Epithelial cell of esophagus (primary cell): ENCODE data around the gene LETM1.

Experiments
- DNase-seq: peaks from one replicate; pipeline ENCODE4 v3.0.0; 2010; ENCODE audit warnings: low read depth
- H3K4me3 ChIP-seq: 2 replicates; pipeline ENCODE4 v1.5.1; 2011; ENCODE audit warnings: mild to moderate bottlenecking, low read length, control low read depth
- TF ChIP-seq, protein P1 (sequence below): IDR thresholded peaks from 2 replicates; pipeline ENCODE4 v1.5.1; 2011; ENCODE audit warnings: low read depth, mild to moderate bottlenecking, low read length, control low read depth, inconsistent platforms; ENCODE audit not compliant: insufficient read depth; ENCODE audit errors: missing control alignments

The LETM1 gene

DNA sequence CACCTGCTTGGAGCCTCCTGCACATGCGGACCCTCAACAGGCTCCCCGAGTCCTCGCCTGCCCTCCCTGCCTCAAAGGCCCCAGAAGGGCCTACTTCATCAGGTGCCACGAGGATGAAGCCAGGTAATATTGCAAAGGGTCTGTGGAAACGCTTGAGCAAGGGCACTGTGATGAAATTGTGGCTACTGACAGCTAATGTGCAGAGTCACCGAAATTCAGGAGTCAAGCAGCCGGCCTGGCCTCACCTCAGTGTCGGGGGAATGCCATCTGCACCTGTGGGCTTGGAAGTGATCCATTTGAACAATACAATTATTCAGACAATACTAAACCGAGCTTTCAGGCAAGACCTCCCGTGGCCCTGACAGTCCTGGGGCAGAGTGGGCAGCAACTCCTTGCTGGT lies 66.0 kb downstream of the LETM1 start:
- TF ChIP-seq, protein P1, sequence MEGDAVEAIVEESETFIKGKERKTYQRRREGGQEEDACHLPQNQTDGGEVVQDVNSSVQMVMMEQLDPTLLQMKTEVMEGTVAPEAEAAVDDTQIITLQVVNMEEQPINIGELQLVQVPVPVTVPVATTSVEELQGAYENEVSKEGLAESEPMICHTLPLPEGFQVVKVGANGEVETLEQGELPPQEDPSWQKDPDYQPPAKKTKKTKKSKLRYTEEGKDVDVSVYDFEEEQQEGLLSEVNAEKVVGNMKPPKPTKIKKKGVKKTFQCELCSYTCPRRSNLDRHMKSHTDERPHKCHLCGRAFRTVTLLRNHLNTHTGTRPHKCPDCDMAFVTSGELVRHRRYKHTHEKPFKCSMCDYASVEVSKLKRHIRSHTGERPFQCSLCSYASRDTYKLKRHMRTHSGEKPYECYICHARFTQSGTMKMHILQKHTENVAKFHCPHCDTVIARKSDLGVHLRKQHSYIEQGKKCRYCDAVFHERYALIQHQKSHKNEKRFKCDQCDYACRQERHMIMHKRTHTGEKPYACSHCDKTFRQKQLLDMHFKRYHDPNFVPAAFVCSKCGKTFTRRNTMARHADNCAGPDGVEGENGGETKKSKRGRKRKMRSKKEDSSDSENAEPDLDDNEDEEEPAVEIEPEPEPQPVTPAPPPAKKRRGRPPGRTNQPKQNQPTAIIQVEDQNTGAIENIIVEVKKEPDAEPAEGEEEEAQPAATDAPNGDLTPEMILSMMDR: no peak
- peak; percentile 84 for DNase-seq
- no peak overlapping the region for H3K4me3 ChIP-seq

DNA sequence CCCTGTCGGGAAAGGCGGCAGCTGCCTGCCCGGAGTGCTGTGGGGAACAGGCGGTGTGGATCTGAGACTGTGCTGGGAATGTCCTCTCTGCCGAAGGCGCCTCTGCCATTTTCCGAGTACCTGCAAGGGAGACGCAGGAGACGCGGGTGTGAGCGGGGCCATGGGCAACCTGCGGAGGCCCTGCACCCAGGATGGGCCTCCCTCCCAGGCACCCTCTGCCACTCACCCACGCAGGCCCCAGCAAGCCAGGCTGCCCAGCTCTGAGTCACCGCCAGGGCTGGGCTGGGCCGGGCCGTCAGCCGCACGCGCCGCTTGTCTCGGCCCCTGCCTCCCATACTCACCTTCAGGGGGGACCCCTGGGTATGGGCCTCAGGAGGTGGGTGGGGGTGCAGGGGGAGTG lies 66.4 kb downstream of the LETM1 start:
- H3K4me3 ChIP-seq: no peak overlapping the region
- DNase-seq: peak; percentile 86
- TF ChIP-seq, protein P1: no peak

DNA sequence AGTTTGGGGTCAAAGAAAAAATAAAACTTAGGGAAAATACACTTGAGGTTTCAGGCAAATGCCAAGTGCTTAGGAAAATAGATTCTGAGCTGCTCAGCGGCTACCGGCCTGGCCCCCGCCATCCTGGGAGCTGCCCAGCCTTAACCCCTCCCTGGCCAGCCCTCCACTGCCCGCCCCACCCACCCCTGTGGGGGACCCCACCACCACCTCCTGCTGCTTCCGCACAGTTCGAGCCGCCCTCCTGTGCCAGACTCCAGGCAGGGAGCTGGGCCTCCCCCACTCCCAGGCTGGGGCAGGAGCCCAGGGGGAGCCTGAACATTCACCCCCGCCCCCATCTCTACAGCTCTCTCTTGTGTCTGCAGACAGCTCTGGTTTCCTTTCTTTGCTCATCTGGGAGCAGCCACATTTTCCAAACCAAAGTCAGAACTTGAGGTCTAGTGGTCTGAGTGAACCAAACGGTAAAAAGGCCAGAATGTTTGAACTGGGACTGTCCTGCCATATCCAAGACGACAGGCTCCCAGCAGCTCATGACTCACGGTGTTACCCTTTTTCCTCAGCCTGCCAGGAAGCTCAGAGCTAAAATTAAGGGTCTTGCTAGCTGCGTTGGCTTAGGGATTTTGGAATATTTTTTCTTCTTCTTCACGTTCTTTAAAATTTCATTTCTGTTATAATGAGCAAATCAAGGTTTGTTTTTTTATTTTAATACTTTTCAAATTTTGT lies 67.5 kb downstream of the LETM1 start:
- TF ChIP-seq, protein P1: no peak
- DNase-seq: no peak
- no peak overlapping the region for H3K4me3 ChIP-seq

DNA sequence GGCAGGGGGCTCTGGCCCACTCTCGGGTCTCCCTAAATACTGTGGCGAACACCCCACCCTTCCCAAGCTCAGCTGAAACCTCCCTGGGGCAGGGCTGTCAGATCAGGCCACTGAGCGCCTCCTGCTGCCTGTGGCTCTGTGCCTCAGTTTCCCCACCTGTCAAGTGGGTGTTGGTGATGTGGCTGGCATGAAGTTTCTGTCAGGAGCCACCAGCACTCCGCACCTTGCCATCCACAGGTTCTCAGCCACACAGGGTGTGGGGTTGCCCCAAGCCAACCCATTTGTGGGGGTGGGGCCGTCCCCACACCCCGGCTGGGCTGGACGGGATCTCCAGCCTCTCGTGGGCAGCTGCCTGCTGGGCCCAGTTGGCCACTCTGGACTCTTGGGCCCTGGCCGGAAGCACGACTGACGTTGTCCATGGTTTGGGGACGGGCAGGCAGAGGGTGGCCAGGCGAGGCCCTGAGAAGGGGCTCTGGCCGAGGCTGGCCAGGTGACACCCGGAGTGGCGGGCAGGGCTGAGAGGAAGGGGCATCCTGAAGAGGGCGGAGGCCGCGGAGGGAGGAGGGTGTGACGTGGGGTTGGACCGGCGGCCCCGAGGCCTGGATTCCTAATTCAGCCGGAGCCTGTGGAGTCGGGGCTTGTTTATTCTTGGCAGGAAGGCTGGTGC lies 68.4 kb downstream of the LETM1 start:
- no peak overlapping the region for H3K4me3 ChIP-seq
- no peak for DNase-seq
- TF ChIP-seq, protein P1: no peak

DNA sequence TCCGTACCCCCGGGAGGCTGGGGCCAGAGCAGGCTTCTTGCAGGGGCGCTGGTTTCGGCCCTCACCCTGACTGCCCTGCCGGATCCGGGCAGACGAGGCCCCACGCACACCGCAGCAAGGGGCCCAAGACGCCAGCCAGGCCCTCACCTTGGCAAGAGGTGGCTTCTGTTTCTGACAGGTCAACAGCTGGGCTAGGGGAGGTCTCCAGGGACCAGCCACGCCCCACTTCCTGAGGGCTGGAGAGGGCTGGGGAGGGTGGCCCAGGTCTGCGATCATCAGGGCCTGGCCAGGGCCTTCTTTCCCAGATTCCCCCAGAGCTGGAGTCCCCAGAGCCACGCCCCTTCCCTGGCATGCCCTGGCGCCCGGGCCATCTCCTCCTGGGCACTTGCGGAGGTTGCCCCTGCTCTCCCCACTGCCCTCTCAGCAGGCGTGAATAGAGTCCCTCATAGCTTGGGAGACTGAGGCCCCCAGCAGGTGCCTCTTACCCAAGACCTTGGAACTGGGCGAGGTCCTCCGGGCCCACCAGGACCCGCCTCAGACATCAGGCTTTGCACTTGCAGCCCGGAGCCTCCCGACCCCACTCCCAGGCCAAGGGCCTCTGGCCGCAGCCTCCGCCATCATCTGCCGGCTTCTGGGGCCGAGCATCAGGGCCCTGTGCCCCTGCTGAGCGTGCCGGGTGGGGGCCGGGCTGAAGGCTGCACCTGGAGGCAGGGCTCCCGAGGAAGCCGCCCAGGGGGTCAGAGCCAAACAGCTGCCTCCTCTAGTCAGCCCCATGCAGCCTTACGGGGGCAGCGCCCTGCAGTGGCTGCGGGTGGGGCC lies 69.2 kb downstream of the LETM1 start:
- no peak overlapping the region for H3K4me3 ChIP-seq
- TF ChIP-seq, protein P1: no peak
- no peak for DNase-seq

DNA sequence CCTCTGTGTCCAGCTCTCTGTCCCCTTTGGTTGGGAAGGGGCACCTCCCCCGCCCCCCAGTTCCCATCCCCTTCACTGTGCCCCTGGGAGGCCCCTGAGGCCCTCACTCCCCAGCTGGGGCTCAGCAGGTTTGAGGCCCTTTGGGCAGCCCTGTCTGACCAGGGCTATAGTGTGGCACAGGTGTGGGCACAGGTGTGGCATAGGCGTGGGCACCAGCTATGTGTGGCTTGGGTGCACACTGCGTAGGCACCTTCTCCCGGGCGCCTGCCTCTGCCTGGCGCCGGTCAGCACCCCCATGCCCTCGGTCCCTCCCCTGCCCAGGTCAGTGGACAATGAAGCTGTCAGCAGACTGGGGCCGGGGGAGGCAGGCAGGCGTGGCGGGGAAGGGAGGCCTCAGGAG lies 70.4 kb downstream of the LETM1 start:
- no peak for DNase-seq
- no peak overlapping the region for H3K4me3 ChIP-seq
- TF ChIP-seq, protein P1: no peak
